ENCODE measurements around the gene PSTPIP2.
A peak's percentile ranks its signal among the peaks of the same experiment; 100 is the strongest.
"Not testable (repeated sequence)": the region's sequence is repeated elsewhere in the genome, so short reads cannot be mapped to it uniquely, and the experiment has no call there.

Gene PSTPIP2

GRCh38 chr18:46071653-46072375 is at the start of gene PSTPIP2:
TSS of gene PSTPIP2 (minus strand) at chr18:46072260. CDS start at chr18:46072188, 72 bp downstream.
- peak; percentile 69 for DNase-seq (ENCODE audit: low spot score)

GRCh38 chr18:46113751-46114150 is 41.7 kb upstream of the PSTPIP2 start:
- DNase-seq (ENCODE audit: low spot score) = no peak

- DNase-seq (ENCODE audit: low spot score) = no peak
Observed at GRCh38 chr18:46110406-46110805, 38.3 kb upstream of the PSTPIP2 start.

DNA sequence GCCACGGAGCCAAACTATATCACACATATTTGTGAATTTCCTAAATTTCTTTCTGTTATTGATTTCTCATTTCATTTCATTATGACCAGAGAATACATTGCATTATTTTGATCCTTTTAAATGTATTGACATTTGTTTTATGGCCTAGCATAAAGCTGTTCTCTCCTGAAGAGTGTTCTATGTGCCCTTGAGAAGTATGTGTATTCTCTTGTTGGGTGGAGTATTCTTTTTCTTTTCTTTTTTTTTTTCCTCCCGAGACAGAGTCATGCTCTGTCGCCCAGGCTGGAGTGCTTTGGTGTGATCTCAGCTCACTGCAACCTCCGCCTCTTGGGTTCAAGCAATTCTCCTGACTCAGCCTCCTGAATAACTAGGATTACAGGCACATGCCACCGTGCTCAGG is 37.3 kb upstream of the PSTPIP2 start:
- peak; percentile 48 for DNase-seq (ENCODE audit: low spot score)

DNA sequence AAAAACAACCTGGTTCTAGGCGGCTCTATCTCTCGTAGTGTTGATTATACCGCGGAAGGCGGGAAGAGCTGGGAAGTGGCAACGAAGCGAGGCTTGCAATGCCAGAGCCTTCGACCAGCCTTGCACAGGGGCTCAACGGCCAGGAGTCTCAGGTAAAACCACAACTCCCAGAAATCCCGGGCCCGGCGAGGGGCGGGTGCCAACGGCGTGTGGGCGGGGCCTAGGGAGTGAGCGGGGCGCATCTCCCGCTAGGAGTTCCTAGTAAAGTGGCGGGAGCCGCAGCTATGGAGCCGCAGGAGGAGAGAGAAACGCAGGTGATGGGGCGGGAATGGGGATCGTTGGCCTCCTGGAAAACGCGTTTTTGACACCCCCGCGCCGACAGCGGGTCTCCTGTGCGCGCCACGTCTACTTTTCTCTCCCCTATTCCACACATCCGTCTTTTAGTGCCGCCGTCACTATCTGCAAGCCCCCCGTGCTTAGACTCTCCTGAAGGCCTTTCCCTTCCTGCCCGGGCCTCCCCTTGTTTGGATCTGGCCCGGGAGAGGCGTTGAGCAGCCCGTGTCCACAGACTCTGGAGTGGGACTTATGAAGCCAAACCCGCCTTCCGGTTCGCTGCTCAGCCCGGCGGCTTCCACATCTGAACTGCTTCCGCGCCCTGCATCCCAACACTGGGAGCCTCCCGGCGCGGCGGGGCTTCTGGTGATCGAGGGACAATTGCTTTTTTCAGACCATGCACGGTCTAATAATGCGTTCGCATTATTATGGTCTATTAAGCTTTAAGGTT is 32.3 kb upstream of the PSTPIP2 start, which contains the start of gene HAUS1:
TSS of gene HAUS1 (plus strand) at position 258 of the 784 bp plus-strand sequence. CDS start at position 285, 27 bp downstream.
- DNase-seq (ENCODE audit: low spot score) = peak; percentile 90

DNA sequence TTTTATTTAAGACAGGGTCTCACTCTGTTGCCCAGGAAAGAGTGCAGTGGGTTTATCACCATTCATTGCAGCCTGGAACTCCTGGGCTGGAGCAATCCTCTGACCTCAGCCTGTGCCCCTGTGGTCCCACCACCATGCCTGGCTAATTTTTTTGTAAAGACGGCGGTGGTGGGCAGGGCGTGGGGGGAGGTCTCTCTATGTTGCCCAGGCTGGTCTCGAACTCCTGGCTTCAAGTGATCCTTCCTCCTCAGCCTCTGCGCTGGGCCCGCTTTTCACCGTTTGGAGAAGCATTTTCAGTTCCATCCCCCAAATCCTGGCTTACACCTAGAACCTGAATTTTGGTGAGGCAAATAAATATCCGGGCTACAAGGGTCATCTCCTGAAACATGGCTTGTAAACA is 27.4 kb upstream of the PSTPIP2 start:
- no peak for DNase-seq (ENCODE audit: low spot score)

DNA sequence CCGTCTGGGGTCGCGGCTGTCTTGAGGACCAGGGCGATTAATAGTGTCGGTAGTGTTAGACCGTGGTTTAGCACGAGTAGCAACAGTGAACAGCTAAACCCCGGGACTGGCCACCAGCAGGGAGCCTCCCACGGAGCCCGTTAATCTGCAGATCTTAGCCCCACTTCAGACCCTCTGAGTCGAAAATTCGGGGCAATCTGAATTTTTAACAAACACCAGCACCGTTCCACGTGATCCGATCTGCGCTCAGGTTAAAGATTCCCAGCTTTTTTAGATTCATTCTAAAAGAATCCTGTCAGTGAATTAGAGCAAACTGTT is 26.5 kb upstream of the PSTPIP2 start:
- DNase-seq (ENCODE audit: low spot score) = no peak

DNA sequence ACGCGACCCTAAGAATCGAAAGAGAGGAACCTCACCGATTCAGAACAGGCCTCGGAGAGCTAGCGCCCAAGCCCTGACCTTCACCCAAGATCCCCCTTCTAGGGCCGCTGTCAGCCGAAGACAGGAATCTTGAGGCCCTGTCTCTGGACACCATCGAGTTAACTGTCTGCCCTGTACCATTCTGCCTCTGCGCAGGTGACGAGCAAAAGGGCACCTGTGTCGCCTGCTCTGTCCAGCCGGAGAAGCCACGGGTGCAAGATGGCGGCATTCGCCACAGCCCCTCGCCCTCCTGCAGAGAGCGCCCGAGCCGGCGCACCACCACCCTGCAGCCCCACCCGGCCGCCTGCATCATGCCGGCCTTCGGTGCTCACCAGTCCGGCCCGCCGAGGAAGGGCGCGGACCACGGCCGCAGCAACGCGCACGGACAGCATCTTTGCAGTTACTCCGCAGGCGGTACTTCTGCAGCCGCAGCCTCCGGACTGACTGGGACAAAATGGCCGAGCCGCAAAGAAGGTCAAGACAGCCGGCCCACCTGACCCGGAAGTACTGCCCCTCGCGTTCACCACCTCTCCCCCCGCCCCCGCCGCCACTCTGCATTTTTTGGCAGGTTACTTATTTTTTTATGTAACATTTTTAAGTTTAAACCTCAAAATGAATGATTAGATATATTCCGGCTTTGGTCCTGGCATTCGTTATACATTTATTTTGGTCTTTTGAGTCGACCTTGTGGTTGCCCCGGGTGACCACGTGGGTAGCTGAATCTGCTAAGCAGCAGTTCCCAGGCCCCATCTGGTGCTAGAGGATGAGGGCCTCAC is 25.9 kb upstream of the PSTPIP2 start, which contains the start of gene ATP5F1A:
TSS of gene ATP5F1A (minus strand) at position 496 of the 815 bp plus-strand sequence. CDS start at position 431, 65 bp downstream.
- DNase-seq (ENCODE audit: low spot score) = peak; percentile 81

GRCh38 chr18:46097431-46097800 is 25.4 kb upstream of the PSTPIP2 start:
- no peak for DNase-seq (ENCODE audit: low spot score)

DNA sequence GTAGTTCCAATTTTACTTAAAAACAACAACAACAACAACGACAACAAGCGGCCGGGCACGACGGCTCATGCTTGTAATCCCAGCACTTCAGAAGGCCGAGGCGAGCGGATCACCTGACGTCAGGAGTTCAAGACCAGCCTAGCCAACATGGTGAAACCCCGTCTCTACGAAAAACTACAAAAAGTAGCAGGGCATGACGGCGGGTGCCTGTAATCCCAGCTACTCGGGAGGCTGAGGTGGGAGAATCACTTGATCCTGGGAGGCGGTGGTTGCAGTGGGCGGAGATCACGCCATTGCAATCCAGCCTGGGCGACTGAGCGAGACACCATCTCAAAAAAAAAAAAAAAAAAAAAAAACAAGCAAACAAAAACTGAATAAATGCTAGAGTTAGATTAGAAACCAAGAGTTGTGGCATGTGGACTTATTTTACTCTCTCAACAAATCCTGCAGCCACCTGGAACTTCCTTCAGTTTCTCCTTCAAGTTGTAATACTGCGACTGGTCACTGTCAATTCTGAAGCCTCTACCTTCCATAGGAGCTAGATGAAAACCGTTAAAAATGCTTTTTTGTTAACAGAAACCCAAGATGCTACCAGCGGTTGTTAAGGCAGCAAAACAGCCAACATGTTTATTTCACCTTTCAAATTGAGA is 24.7 kb upstream of the PSTPIP2 start:
- peak; percentile 33 for DNase-seq (ENCODE audit: low spot score)

DNA sequence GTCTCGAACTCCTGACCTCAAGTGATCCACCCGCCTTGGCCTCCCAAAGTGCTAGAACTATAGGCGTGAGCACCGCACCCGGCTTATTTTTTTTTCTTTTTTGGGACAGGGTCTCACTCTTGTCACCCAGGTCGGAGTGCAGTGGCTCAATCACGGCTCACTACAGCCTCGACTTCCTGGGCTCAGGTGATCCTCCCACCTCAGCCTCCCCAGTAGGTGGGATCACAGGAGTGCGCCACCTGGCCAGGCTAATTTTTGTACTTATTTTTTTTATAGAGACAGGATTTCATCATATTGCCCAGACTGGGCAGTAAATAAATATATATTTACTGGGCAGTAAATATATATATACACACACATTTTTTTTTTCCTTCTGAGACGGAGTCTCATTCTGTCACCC is 23.5 kb upstream of the PSTPIP2 start:
- no peak for DNase-seq (ENCODE audit: low spot score)

DNA sequence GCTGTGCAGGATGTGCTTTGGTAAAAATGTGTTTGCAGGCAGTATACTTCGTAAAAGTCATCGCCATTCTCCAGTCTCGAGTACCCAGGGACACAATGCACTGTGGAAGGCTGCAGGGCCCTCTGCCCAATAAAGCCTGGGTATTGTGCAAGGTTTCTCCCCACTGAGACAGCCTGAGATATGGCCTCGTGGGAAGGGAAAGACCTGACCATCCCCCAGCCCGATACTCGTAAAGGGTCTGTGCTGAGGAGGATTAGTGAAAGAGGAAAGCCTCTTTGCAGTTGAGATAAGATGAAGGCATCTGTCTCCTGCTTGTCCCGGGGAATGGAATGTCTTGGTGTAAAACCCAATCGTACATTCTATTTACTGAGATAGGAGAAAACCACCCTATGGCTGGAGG is 16.4 kb upstream of the PSTPIP2 start:
- DNase-seq (ENCODE audit: low spot score) = not testable (repeated sequence)

DNA sequence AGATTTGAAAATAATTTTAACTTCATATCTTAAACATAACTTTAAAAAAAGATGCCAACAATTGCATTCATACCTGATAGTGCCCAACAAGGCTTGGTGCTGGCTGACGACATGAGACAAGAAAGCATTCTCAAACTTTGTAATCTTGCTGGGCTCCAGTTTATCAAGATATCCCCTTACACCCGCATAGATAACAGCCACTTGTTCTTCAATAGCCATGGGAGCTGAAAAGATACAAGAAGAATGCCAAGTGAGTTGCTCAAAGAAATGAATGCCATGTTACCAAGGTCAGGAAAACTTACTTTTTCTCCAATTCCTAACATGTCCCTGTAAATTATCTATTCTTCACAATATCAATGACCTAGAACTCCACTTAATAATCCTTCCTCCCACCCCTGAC is 12.4 kb upstream of the PSTPIP2 start:
- no peak for DNase-seq (ENCODE audit: low spot score)

GRCh38 chr18:46080156-46080555 is 8.1 kb upstream of the PSTPIP2 start:
- DNase-seq (ENCODE audit: low spot score) = no peak

DNA sequence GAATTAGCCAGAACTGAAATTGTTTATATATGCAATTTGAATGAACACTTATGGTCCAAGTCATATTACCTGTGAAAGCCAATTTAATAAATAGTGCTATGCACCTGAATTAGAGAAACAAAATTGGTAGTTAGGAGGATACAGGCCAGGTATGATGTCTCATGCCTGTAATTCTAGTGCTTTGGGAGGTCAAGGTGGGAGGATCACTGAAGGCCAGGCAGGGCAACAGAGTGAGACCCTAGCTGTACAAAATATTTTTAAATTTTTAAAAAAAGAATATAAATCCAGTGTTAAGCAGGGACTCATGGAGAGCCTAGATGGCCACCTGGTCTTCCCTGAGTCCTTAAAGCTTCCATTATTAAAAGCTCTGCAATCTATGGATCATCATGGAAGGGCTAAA is 7.3 kb upstream of the PSTPIP2 start:
- DNase-seq (ENCODE audit: low spot score) = no peak

DNA sequence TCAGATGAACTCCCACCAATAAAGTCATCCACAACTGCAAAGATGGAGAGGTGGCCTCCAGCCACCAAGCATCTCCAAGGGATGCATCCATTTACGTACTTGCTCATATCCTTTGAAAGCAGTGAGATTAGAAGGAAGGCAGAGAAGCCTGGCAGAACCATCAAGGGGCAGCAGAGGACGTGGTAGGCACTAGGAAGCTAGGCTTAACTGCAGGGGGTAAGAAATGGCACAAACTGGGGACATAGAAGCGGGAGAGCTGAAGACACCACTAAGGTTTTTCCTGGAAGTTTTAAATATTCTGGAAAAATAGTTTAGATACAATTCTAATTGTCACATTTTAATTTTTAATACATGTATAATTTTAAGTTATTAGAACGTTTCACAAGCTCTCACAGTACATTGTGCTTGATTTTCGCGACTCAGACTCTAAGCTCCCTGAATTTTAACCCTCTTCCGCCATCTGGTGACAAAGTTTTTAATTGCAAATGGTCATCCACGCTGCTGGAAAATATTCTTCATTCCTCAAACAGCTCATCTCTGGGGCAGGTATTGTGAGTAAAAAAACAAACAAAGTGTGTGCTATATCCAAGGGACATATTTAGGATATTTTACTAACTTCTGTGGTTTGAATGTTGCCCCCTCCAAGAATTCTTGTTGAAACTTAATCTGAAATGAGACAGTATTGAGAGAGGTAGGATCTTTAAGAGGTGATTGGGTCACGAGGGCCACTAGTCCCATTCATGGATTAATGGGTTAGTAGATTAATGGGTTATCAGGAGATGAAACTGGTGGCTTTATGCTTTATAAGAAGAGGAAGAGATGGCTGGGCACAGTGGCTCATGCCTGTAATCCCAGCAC is 1.6 kb upstream of the PSTPIP2 start:
- peak; percentile 75 for DNase-seq (ENCODE audit: low spot score)

GRCh38 chr18:46072959-46073358 is 899 bp upstream of the PSTPIP2 start:
- DNase-seq (ENCODE audit: low spot score) = no peak

- DNase-seq (ENCODE audit: low spot score) = no peak
Observed at GRCh38 chr18:46072376-46072867, 362 bp upstream of the PSTPIP2 start.

- DNase-seq (ENCODE audit: low spot score) = no peak
Observed at GRCh38 chr18:46070815-46071652, 1.0 kb downstream of the PSTPIP2 start.

GRCh38 chr18:46070232-46070631 is 1.8 kb downstream of the PSTPIP2 start:
- DNase-seq (ENCODE audit: low spot score) = no peak
